Epithelial cell of proximal tubule (primary cell): ENCODE measurements around the gene TC2N. TPM values are rescaled to one million over a fixed set of nuclear protein-coding genes. Genes with fewer than 3 reads are reported as not detected.

ENCODE experiments used
- DNase-seq: peaks from one replicate; pipeline ENCODE4 v3.0.0-alpha.2; 2011; ENCODE audit warnings: low read depth
- H3K4me3 ChIP-seq: 2 replicates; pipeline ENCODE4 v1.5.1; 2011; ENCODE audit warnings: low read depth, mild to moderate bottlenecking, low read length
- total RNA-seq: library from RNA; depleted of rRNA; stranded (reverse); fragments of >200 nt; gene quantifications from 2 replicates; pipeline ENCODE4 v1.2.3, GENCODE V29; 2015
- TF ChIP-seq, protein P1 (sequence below): conservative IDR thresholded peaks from 2 replicates; pipeline ENCODE4 v1.5.1; 2012; ENCODE audit warnings: low read depth, mild to moderate bottlenecking, low read length

Gene TC2N
- total RNA-seq, 1 donor from 2014 or later: 5.1 TPM

DNA sequence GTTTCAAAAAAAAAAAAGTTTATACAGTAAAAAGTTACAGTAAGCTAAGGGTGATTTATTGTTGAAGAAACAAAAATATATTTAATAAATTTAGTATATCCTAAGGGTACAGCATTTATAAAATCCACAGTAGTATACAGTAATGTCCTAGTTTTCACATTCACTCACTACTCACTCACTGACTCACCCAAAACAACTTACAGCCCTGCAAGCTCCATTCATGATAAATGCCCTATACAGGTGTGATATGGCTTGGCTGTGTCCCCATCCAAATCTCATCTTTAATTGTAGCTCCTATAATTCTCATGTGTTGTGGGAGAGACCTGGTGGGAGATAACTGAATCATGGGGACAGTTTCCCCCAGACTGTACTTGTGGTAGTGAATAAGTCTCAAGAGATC, 61.7 kb downstream of the TC2N start:
- H3K4me3 ChIP-seq: no peak overlapping the region
- no peak for DNase-seq
- TF ChIP-seq, protein P1, sequence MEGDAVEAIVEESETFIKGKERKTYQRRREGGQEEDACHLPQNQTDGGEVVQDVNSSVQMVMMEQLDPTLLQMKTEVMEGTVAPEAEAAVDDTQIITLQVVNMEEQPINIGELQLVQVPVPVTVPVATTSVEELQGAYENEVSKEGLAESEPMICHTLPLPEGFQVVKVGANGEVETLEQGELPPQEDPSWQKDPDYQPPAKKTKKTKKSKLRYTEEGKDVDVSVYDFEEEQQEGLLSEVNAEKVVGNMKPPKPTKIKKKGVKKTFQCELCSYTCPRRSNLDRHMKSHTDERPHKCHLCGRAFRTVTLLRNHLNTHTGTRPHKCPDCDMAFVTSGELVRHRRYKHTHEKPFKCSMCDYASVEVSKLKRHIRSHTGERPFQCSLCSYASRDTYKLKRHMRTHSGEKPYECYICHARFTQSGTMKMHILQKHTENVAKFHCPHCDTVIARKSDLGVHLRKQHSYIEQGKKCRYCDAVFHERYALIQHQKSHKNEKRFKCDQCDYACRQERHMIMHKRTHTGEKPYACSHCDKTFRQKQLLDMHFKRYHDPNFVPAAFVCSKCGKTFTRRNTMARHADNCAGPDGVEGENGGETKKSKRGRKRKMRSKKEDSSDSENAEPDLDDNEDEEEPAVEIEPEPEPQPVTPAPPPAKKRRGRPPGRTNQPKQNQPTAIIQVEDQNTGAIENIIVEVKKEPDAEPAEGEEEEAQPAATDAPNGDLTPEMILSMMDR: no peak

- H3K4me3 ChIP-seq: no peak overlapping the region
- DNase-seq: no peak
- TF ChIP-seq, protein P1: no peak
These were observed 66.0 kb downstream of the TC2N start for GRCh38 chr14:91801358-91801757.

- DNase-seq: no peak
- H3K4me3 ChIP-seq: no peak overlapping the region
- TF ChIP-seq, protein P1: no peak
These were observed 70.6 kb downstream of the TC2N start for GRCh38 chr14:91796617-91797347.

DNA sequence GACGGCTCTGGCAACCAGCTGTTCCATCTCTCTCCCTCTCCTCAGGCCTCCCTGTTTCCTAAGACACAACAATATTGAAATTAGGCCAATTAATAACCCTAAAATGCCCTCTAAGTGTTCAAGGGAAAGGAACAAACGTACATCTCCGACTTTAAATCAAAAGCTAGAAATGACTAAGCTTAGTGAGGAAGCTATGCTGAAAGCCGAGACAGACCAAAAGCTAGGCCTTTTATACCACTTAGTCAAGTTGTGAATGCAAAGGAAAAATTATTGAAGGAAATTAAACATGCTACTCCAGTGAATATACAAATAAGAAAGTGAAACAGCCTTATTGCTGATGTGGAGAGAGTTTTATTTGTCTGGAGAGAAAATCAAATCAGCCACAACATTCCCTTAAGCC, 73.6 kb downstream of the TC2N start:
- no peak overlapping the region for H3K4me3 ChIP-seq
- TF ChIP-seq, protein P1: no peak
- DNase-seq: no peak

DNA sequence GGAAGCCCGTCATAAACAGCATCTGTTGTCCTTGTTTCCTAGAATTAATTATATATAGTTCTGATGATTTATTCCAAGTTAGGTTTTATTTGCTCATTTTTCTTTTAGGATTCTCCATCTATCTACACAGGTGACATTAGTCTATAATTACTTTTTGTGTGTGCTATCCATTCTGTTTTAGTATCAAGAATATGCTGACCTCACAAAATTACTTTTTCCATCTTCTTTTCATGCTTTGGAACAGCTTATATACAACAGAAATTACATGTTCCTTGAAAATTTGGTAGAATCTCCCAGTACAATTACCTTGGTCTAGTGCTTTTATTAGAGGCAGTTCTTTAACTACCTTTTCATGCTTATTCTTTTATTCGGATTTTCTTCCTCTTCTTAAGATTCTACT, 81.1 kb downstream of the TC2N start:
- DNase-seq: no peak
- TF ChIP-seq, protein P1: no peak
- H3K4me3 ChIP-seq: no peak overlapping the region

DNA sequence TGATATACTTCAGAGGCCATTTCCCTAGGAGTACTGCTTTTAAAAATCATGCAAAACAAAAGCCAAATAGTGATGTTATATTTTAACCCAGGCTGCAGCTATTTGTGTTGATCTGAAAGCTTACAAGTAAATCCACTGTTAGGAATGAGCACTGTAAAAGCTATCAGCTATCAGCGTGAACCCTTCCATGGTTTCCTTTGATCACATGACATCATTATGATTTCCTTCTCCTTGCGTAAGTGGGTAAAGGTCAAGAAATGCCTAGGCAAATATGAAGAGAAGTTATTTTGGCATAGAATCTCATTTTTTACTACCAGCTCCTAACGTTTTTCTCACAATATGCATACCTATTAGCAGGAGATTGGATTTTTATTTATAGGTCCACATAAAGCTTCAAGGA, 86.9 kb downstream of the TC2N start:
- TF ChIP-seq, protein P1: no peak
- no peak for DNase-seq
- H3K4me3 ChIP-seq: no peak overlapping the region

DNA sequence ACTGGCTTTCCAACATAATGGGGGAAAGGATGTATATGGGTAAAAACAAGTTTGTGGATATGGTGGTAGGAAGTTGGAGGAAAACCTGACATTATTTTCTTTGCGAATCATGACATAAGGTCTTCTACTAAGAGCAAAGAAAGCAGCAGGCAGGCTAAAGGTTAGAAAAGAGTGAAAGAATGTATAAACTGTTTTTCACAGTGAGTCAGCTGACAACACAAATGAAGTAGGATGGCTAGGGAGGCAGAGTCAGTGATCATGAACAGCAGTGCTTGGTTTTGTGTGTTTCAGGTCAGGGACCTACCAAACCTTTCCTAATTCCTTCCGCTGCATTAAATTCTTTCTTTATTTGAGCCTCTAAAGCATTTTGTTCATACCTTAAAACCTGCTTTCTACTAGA, 89.1 kb downstream of the TC2N start:
- H3K4me3 ChIP-seq: no peak overlapping the region
- DNase-seq: no peak
- TF ChIP-seq, protein P1: no peak
